Activated CD4-positive, alpha-beta T cell treated with anti-CD3 and anti-CD28 coated beads, Interleukin-2, amount 10 ng/mL, durations not matched to agents 24 days and 14 days (primary cell): ENCODE results near the gene SYNE1. TPM values are rescaled to one million over a fixed set of nuclear protein-coding genes. Genes with fewer than 3 reads are reported as not detected.

Experiments used
- DNase-seq: peaks from one replicate; pipeline ENCODE4 v3.0.0; 2022
- H3K27ac Mint-ChIP-seq: one replicate; pipeline ENCODE4 v1.8.0; 2022; ENCODE audit warnings: mild to moderate bottlenecking, mixed read lengths
- H3K27me3 Mint-ChIP-seq: one replicate; pipeline ENCODE4 v1.8.0; 2022; ENCODE audit warnings: mixed read lengths
- H3K36me3 Mint-ChIP-seq: one replicate; pipeline ENCODE4 v1.8.0; 2022; ENCODE audit warnings: low read depth, mild to moderate bottlenecking, mixed read lengths
- H3K4me1 Mint-ChIP-seq: one replicate; pipeline ENCODE4 v1.8.0; 2021; ENCODE audit warnings: mixed read lengths
- H3K4me3 Mint-ChIP-seq: one replicate; pipeline ENCODE4 v1.8.0; 2022; ENCODE audit warnings: mild to moderate bottlenecking, moderate library complexity, mixed read lengths
- H3K9me3 Mint-ChIP-seq: one replicate; pipeline ENCODE4 v1.8.0; 2021; ENCODE audit warnings: mixed read lengths
- intact Hi-C: fragments of 100-400 bp; cut with micrococcal nuclease; formaldehyde crosslinking; loops from one replicate; pipeline ENCODE4 v1.15.1; 2023
- total RNA-seq: library from RNA; stranded (reverse); gene quantifications from 2 replicates; pipeline ENCODE4 v1.2.3, GENCODE V29; 2022

Gene SYNE1
- total RNA-seq, 1 donor from 2014 or later: 14.9 TPM

- H3K4me1 Mint-ChIP-seq: no peaks in the 10 kb centered on the region
- H3K27me3 Mint-ChIP-seq: peaks cover 2% of the 10 kb centered on the region
- no peak overlapping the region for H3K27ac Mint-ChIP-seq
- H3K36me3 Mint-ChIP-seq: peaks cover 2% of the 10 kb centered on the region
- intact Hi-C loops: no loop called here
- no peak for DNase-seq
- peaks cover 11% of the 10 kb centered on the region for H3K9me3 Mint-ChIP-seq
- no peak overlapping the region for H3K4me3 Mint-ChIP-seq
These were observed 565.3 kb downstream of the SYNE1 start for GRCh38 chr6:152071843-152072242.

Other genes with a start within 250 kb of the SYNE1 start
- not detected in 2 replicates for gene MYCT1, start 60.5 kb upstream of the SYNE1 start, total RNA-seq
- not detected in 2 replicates for gene VIP, start 113.4 kb upstream of the SYNE1 start, total RNA-seq